KMS-11 (cell line): Measurements from ENCODE around the gene HSPA1B.
"Not testable (repeated sequence)": the region's sequence is repeated elsewhere in the genome, so short reads cannot be mapped to it uniquely, and the experiment has no call there.

ENCODE experiments used
- H2AFZ ChIP-seq: fragments of 200-600 bp; sonication (generic); 2 replicates; pipeline ENCODE4 v1.6.1; 2016; ENCODE audit warnings: antibody characterized with exemption, mixed run types, low read depth
- H3K27ac ChIP-seq: fragments of 200-600 bp; sonication (generic); 2 replicates; pipeline ENCODE4 v1.6.1; 2016; ENCODE audit warnings: mild to moderate bottlenecking, mixed run types
- H3K27me3 ChIP-seq: fragments of 200-600 bp; sonication (generic); 2 replicates; pipeline ENCODE4 v1.6.1; 2017; ENCODE audit warnings: mild to moderate bottlenecking, low read depth, mixed run types, moderate library complexity; ENCODE audit not compliant: insufficient read depth
- H3K36me3 ChIP-seq: fragments of 200-600 bp; sonication (generic); 2 replicates; pipeline ENCODE4 v1.6.1; 2017; ENCODE audit warnings: mild to moderate bottlenecking, mixed run types; ENCODE audit not compliant: insufficient read depth
- H3K4me1 ChIP-seq: fragments of 200-600 bp; sonication (generic); 2 replicates; pipeline ENCODE4 v1.6.1; 2016; ENCODE audit warnings: mild to moderate bottlenecking, low read depth, mixed run types; ENCODE audit not compliant: poor library complexity, severe bottlenecking
- H3K4me2 ChIP-seq: fragments of 200-600 bp; sonication (generic); 2 replicates; pipeline ENCODE4 v1.7.0; 2016; ENCODE audit warnings: mild to moderate bottlenecking, mixed run types
- H3K4me3 ChIP-seq: fragments of 200-600 bp; sonication (generic); IDR thresholded peaks from 2 replicates; pipeline ENCODE4 v1.6.1; 2017; ENCODE audit warnings: low read depth, low read length, mixed read lengths; ENCODE audit not compliant: insufficient read depth
- H3K79me2 ChIP-seq: fragments of 200-600 bp; sonication (generic); 2 replicates; pipeline ENCODE4 v1.6.1; 2016; ENCODE audit warnings: low read depth, mixed run types; ENCODE audit not compliant: insufficient read depth
- H3K9ac ChIP-seq: fragments of 200-600 bp; sonication (generic); 2 replicates; pipeline ENCODE4 v1.6.1; 2016; ENCODE audit warnings: mild to moderate bottlenecking, mixed run types
- H4K20me1 ChIP-seq: fragments of 200-600 bp; sonication (generic); 2 replicates; pipeline ENCODE4 v1.6.1; 2016; ENCODE audit warnings: mild to moderate bottlenecking, mixed run types; ENCODE audit not compliant: insufficient read depth
- CTCF ChIP-seq: fragments of 200-600 bp; sonication (generic); conservative IDR thresholded peaks from 2 replicates; pipeline ENCODE4 v1.6.1; 2017; ENCODE audit warnings: low read depth, mild to moderate bottlenecking, antibody characterized with exemption, low read length, moderate library complexity, mixed read lengths

The HSPA1B gene

GRCh38 chr6:31815025-31815838 is 12.3 kb upstream of the HSPA1B start, which contains the start of the genes HSPA1A and HSPA1L:
TSS of gene HSPA1A (plus strand) at chr6:31815543. CDS start at chr6:31815757, 214 bp downstream.
TSS of gene HSPA1L (minus strand) at chr6:31815283. CDS start at chr6:31811972, 3,311 bp downstream.
- Histone ChIP-seq H3K27ac (no peak within 1 kb of the TSS), H3K4me2 (no peak within 1 kb of the TSS), H3K4me1 (no peaks in the 10 kb centered on the region), H3K79me2 (no peaks in the 10 kb centered on the region), H3K27me3 (no peaks in the 10 kb centered on the region), H3K9ac (no peak within 1 kb of the TSS), H3K36me3 (no peaks in the 10 kb centered on the region), H4K20me1 (no peaks in the 10 kb centered on the region), H3K4me3 (no peak within 1 kb of the TSS), H2AFZ (no peak within 1 kb of the TSS)
- no peak for TF ChIP-seq CTCF

- not testable (repeated sequence) for H3K36me3 ChIP-seq, H3K9ac ChIP-seq, H3K4me2 ChIP-seq, H3K79me2 ChIP-seq, H3K4me1 ChIP-seq, H4K20me1 ChIP-seq, H3K4me3 ChIP-seq, H2AFZ ChIP-seq, H3K27me3 ChIP-seq, H3K27ac ChIP-seq
Observed at GRCh38 chr6:31817133-31817928, 10.2 kb upstream of the HSPA1B start.

- not testable (repeated sequence) for H3K36me3 ChIP-seq, H3K27ac ChIP-seq, H3K4me2 ChIP-seq, H3K4me3 ChIP-seq, H3K9ac ChIP-seq, H3K27me3 ChIP-seq, H3K79me2 ChIP-seq, H4K20me1 ChIP-seq, H2AFZ ChIP-seq
- H3K4me1 ChIP-seq = peaks cover 15% of the 10 kb centered on the region
Observed at GRCh38 chr6:31817929-31818511, 9.5 kb upstream of the HSPA1B start.

GRCh38 chr6:31819871-31820299 is 7.7 kb upstream of the HSPA1B start:
- H3K4me1 ChIP-seq = peaks cover 33% of the 10 kb centered on the region
- no peaks in the 10 kb centered on the region; the same call in 1 of the 2 replicates for H3K79me2 ChIP-seq
- H3K27me3 ChIP-seq = no peaks in the 10 kb centered on the region
- H4K20me1 ChIP-seq = no peaks in the 10 kb centered on the region
- no peak for TF ChIP-seq CTCF
- no peak overlapping the region for H2AFZ ChIP-seq
- H3K36me3 ChIP-seq = no peaks in the 10 kb centered on the region
- no peak overlapping the region for H3K4me3 ChIP-seq
- H3K9ac ChIP-seq = no peak overlapping the region
- H3K27ac ChIP-seq = no peak overlapping the region
- no peak overlapping the region for H3K4me2 ChIP-seq

- H3K27ac ChIP-seq, H2AFZ ChIP-seq, H4K20me1 ChIP-seq, H3K27me3 ChIP-seq, H3K9ac ChIP-seq, H3K4me3 ChIP-seq, H3K79me2 ChIP-seq, H3K36me3 ChIP-seq: not testable (repeated sequence)
- Histone ChIP-seq H3K4me1 (peaks cover 39% of the 10 kb centered on the region), H3K4me2 (peak overlapping the region; percentile 85; the same call in 1 of the 2 replicates)
Observed at GRCh38 chr6:31820399-31820798, 7.1 kb upstream of the HSPA1B start.
